A549 (cell line): ENCODE data around the gene MED13L. TPM values are rescaled to one million over a fixed set of nuclear protein-coding genes. Genes with fewer than 3 reads are reported as not detected.

Source experiments
- ATAC-seq, 2 experiments: fragments of 200-7000 bp in 1 of 2; fragments of >200 bp in 1 of 2; cut with Nextera tagmentation in 1 of 2; cut with Tn5 transposase in 1 of 2; 3 replicates each; pipeline versions ENCODE4 v1.8.0 to v1.9.1; 2018 to 2020; ENCODE audit warnings: mild to moderate bottlenecking in 1 of 2, moderate library complexity in 1 of 2
- CTCF ChIA-PET: fragments of 300-600 bp; sonication (Branson Sonifier 250); formaldehyde crosslinking; extraction: SDS; loops from one replicate; lab custom pipeline; 2021; ENCODE audit warnings: antibody characterized with exemption, inconsistent platforms; lab: Yijun Ruan, JAX
- POLR2A ChIA-PET: fragments of 350-600 bp; formaldehyde crosslinking; extraction: SDS; loops from one replicate; lab custom pipeline; 2021; ENCODE audit warnings: antibody characterized with exemption, inconsistent platforms; lab: Yijun Ruan, JAX
- DNase-seq, 2 experiments: peaks; one replicate each; pipeline versions ENCODE4 v3.0.0 to v3.0.0-alpha.2; 2011 to 2016; ENCODE audit warnings: low read depth in 1 of 2, low spot score in 1 of 2
- FAIRE-seq: peaks from 2 replicates; lab custom pipeline; 2011; peaks lifted over from hg19 to GRCh38; lab: Jason Lieb, UNC
- H3K27ac ChIP-seq, 2 experiments: fragments of >200 bp; sonication (Bioruptor Twin); formaldehyde crosslinking; 3 replicates each; pipeline ENCODE4 v1.5.1; 2016 to 2017
- H3K4me1 ChIP-seq: fragments of >200 bp; sonication (Bioruptor Twin); formaldehyde crosslinking; 3 replicates; pipeline ENCODE4 v1.6.1; 2016
- H3K4me2 ChIP-seq: fragments of >200 bp; sonication (Bioruptor Twin); formaldehyde crosslinking; 3 replicates; pipeline ENCODE4 v1.6.1; 2016
- H3K4me3 ChIP-seq: fragments of >200 bp; sonication (Bioruptor Twin); formaldehyde crosslinking; 3 replicates; pipeline ENCODE4 v1.5.1; 2016
- H3K9me3 ChIP-seq: fragments of >200 bp; sonication (Bioruptor Twin); formaldehyde crosslinking; 3 replicates; pipeline ENCODE4 v1.6.1; 2016
- ATOH8 ChIP-seq: fragments of 250-450 bp; sonication (Bioruptor Pico); IDR thresholded peaks from 2 replicates; pipeline ENCODE4 v1.5.0; 2020; ENCODE audit warnings: low read depth, mild to moderate bottlenecking, moderate library complexity
- BHLHE40 ChIP-seq: IDR thresholded peaks from 2 replicates; pipeline ENCODE4 v1.6.1; 2012; ENCODE audit warnings: low read depth, low read length, inconsistent platforms
- EP300 ChIP-seq, 2 experiments: fragments of >200 bp; sonication (Bioruptor Twin); formaldehyde crosslinking; IDR thresholded peaks; 2 replicates in 1 of 2; 3 replicates in 1 of 2; pipeline ENCODE4 v1.6.1; 2016 to 2017
- ESRRA ChIP-seq: fragments of 150-350 bp; IDR thresholded peaks from 2 replicates; pipeline ENCODE4 v1.6.1; 2014; ENCODE audit warnings: mild to moderate bottlenecking, low read length, borderline replicate concordance
- FOSB ChIP-seq: fragments of 250-450 bp; sonication (Bioruptor Pico); IDR thresholded peaks from 2 replicates; pipeline ENCODE4 v1.5.0; 2020; ENCODE audit warnings: mild to moderate bottlenecking, moderate library complexity
- FOXS1 ChIP-seq: fragments of 250-450 bp; sonication (Bioruptor Pico); IDR thresholded peaks from 2 replicates; pipeline ENCODE4 v1.5.0; 2020; ENCODE audit warnings: mild to moderate bottlenecking, moderate library complexity
- GATA3 ChIP-seq: IDR thresholded peaks from 2 replicates; pipeline ENCODE4 v1.6.1; 2012; ENCODE audit warnings: borderline replicate concordance
- HOXB5 ChIP-seq: fragments of 250-450 bp; sonication (Bioruptor Pico); IDR thresholded peaks from 2 replicates; pipeline ENCODE4 v1.5.0; 2020; ENCODE audit warnings: mild to moderate bottlenecking, moderate library complexity
- JUN ChIP-seq, 2 experiments: fragments of >200 bp; sonication (Bioruptor Twin); formaldehyde crosslinking; IDR thresholded peaks; 2 replicates in 1 of 2; 3 replicates in 1 of 2; pipeline ENCODE4 v1.6.1; 2016 to 2017
- MYC ChIP-seq: IDR thresholded peaks from 2 replicates; pipeline ENCODE4 v1.6.1; 2012; ENCODE audit warnings: mild to moderate bottlenecking, inconsistent platforms, low read length, improper control_type of control experiment, borderline replicate concordance
- NFE2L2 ChIP-seq: fragments of 150-350 bp; conservative IDR thresholded peaks from 2 replicates; pipeline ENCODE4 v1.6.1; 2014; ENCODE audit warnings: low read length
- POLR2AphosphoS2 ChIP-seq: conservative IDR thresholded peaks from 2 replicates; pipeline ENCODE4 v1.6.1; 2012; ENCODE audit warnings: low read length, improper control_type of control experiment, inconsistent platforms
- RAD21 ChIP-seq, 2 experiments: fragments of >200 bp in 1 of 2; sonication (Bioruptor Twin) in 1 of 2; formaldehyde crosslinking in 1 of 2; IDR thresholded peaks in 1 of 2; conservative IDR thresholded peaks in 1 of 2; 2 replicates in 1 of 2; 3 replicates in 1 of 2; pipeline ENCODE4 v1.6.1; 2012 to 2018; ENCODE audit warnings: inconsistent platforms in 1 of 2
- RARB ChIP-seq: fragments of 250-450 bp; sonication (Bioruptor Pico); IDR thresholded peaks from 2 replicates; pipeline ENCODE4 v1.8.0; 2021; ENCODE audit warnings: mild to moderate bottlenecking, moderate library complexity
- REST ChIP-seq: fragments of 200-600 bp; sonication (generic); IDR thresholded peaks from 2 replicates; pipeline ENCODE4 v1.6.1; 2016; ENCODE audit warnings: antibody characterized with exemption, mild to moderate bottlenecking, moderate library complexity
- RNF2 ChIP-seq: fragments of 200-600 bp; sonication (generic); IDR thresholded peaks from 2 replicates; pipeline ENCODE4 v1.6.1; 2016; ENCODE audit warnings: low read depth, mild to moderate bottlenecking, antibody characterized with exemption, moderate library complexity, borderline replicate concordance
- USF2 ChIP-seq: fragments of 450-650 bp; IDR thresholded peaks from 2 replicates; pipeline ENCODE4 v1.6.1; 2014; ENCODE audit warnings: antibody characterized with exemption
- ZSCAN20 ChIP-seq: fragments of 250-450 bp; sonication (Bioruptor Pico); IDR thresholded peaks from 2 replicates; pipeline ENCODE4 v1.8.0; 2022; ENCODE audit warnings: mild to moderate bottlenecking, moderate library complexity
- whole genome bisulfite sequencing: methylation state at CpG from one replicate; pipeline ENCODE4 v1.1.6; 2017; ENCODE audit errors: missing lambda C conversion rate; 5-methylcytosine and 5-hydroxymethylcytosine counted together
- polyA plus RNA-seq, 4 experiments: library from polyadenylated mRNA; depleted of rRNA in 3 of 4; stranded (reverse); fragments of >200 nt; fragmentation: RNase III in 1 of 4; extraction: RNeasy Plus Mini Kit Qiagen cat#74134 plus additional on column Dnase treatment in 1 of 4; gene quantifications; 2 replicates in 3 of 4; 3 replicates in 1 of 4; pipeline ENCODE4 v1.2.3, GENCODE V29; 2011 to 2017
- TF ChIP-seq, protein P1 (sequence below): IDR thresholded peaks from 2 replicates; pipeline ENCODE4 v1.6.1; 2012; ENCODE audit warnings: low read depth, borderline replicate concordance
- TF ChIP-seq, protein P2 (sequence below): fragments of >200 bp; sonication (Bioruptor Twin); formaldehyde crosslinking; IDR thresholded peaks from 3 replicates; pipeline ENCODE4 v1.6.1; 2016

Gene MED13L
- polyA plus RNA-seq, 2 of the 4 experiments (the other 2 are of a cell fraction): 23.2 to 134 TPM

- Histone ChIP-seq H3K27ac (no peak overlapping the region), H3K4me1 (peaks cover 5% of the 10 kb centered on the region; the same call in 1 of the 3 replicates), H3K4me3 (no peak overlapping the region), H3K4me2 (no peak overlapping the region), H3K9me3 (no peaks in the 10 kb centered on the region)
- TF ChIP-seq ZSCAN20 (CRISPR knock-in tag) (no peak), ATOH8 (CRISPR knock-in tag) (no peak), RARB (CRISPR knock-in tag) (no peak), POLR2AphosphoS2 (no peak), NFE2L2 (no peak), EP300 (IDR thresholded peaks at IDR 0.05) (no peak), GATA3 (no peak), USF2 (no peak), MYC (no peak), RNF2 (no peak), HOXB5 (no peak), RAD21 (conservative IDR thresholded peaks at IDR 0.05 in 1 of 2, IDR thresholded peaks at IDR 0.05 in 1 of 2) (no peak), FOSB (CRISPR knock-in tag) (no peak), BHLHE40 (no peak), FOXS1 (no peak), JUN (IDR thresholded peaks at IDR 0.05) (no peak), REST (no peak), ESRRA (no peak)
- TF ChIP-seq, protein P1, sequence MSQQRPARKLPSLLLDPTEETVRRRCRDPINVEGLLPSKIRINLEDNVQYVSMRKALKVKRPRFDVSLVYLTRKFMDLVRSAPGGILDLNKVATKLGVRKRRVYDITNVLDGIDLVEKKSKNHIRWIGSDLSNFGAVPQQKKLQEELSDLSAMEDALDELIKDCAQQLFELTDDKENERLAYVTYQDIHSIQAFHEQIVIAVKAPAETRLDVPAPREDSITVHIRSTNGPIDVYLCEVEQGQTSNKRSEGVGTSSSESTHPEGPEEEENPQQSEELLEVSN: no peak
- TF ChIP-seq, protein P2, sequence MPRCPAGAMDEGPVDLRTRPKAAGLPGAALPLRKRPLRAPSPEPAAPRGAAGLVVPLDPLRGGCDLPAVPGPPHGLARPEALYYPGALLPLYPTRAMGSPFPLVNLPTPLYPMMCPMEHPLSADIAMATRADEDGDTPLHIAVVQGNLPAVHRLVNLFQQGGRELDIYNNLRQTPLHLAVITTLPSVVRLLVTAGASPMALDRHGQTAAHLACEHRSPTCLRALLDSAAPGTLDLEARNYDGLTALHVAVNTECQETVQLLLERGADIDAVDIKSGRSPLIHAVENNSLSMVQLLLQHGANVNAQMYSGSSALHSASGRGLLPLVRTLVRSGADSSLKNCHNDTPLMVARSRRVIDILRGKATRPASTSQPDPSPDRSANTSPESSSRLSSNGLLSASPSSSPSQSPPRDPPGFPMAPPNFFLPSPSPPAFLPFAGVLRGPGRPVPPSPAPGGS: no peak
- DNase-seq: no peak
- no peak for FAIRE-seq
- ChIA-PET CTCF (interaction anchor here (0.6 kb wide), 1 partner anchor 798 kb away, joined by 3 read pairs; no protein-coding TSS in a partner anchor), POLR2A (no interaction called here)
- ATAC-seq: no peak
- WGBS: 98% methylated on average over 2 of the region's 2 CpGs
These were observed 173.2 kb downstream of the MED13L start for GRCh38 chr12:116104167-116104767.
